ENCODE results near the gene FGFBP3.

Gene FGFBP3

GRCh38 chr10:91885362-91886079, 23.8 kb downstream of the FGFBP3 start:
- Histone ChIP-seq H3F3A (ENCODE audit: insufficient read depth, low read length) (no peaks in the 10 kb centered on the region), H3K27me3 (ENCODE audit: insufficient read depth, low read length) (no peaks in the 10 kb centered on the region), H3K9ac (ENCODE audit: low read length) (no peak overlapping the region), H4K20me1 (ENCODE audit: insufficient read depth, low read length) (no peaks in the 10 kb centered on the region), H3K4me2 (ENCODE audit: low read length) (no peak overlapping the region), H2AFZ (ENCODE audit: low read length) (no peak overlapping the region), H3K4me3 (ENCODE audit: low read depth, low read length, poor library complexity, severe bottlenecking) (no peak overlapping the region), H3K9me2 (ENCODE audit: low read depth, low read length) (no peaks in the 10 kb centered on the region), H3K79me2 (ENCODE audit: insufficient read depth, low read length) (no peaks in the 10 kb centered on the region), H3K9me3 (ENCODE audit: low read length) (no peaks in the 10 kb centered on the region), H3K36me3 (ENCODE audit: insufficient read depth, low read length) (no peaks in the 10 kb centered on the region; the same call in 1 of the 2 replicates), H3K27ac (ENCODE audit: low read depth, low read length, poor library complexity, severe bottlenecking) (no peak overlapping the region), H3K4me1 (ENCODE audit: insufficient read depth, low read length, severe bottlenecking) (no peaks in the 10 kb centered on the region)
- TF ChIP-seq CTCF (IDR thresholded peaks at IDR 0.05; ENCODE audit: low read length) (no peak), EZH2 (IDR thresholded peaks at IDR 0.05; ENCODE audit: borderline replicate concordance, low read length) (no peak)

- no peaks in the 10 kb centered on the region for H3K79me2 ChIP-seq (ENCODE audit: insufficient read depth, low read length)
- H3K4me1 ChIP-seq (ENCODE audit: insufficient read depth, low read length, severe bottlenecking) = no peaks in the 10 kb centered on the region
- no peaks in the 10 kb centered on the region; the same call in 1 of the 2 replicates for H3K36me3 ChIP-seq (ENCODE audit: insufficient read depth, low read length)
- H3K27me3 ChIP-seq (ENCODE audit: insufficient read depth, low read length) = no peaks in the 10 kb centered on the region
- no peak overlapping the region for H2AFZ ChIP-seq (ENCODE audit: low read length)
- H3F3A ChIP-seq (ENCODE audit: insufficient read depth, low read length) = no peaks in the 10 kb centered on the region
- H4K20me1 ChIP-seq (ENCODE audit: insufficient read depth, low read length) = no peaks in the 10 kb centered on the region
- no peak overlapping the region for H3K27ac ChIP-seq (ENCODE audit: low read depth, low read length, poor library complexity, severe bottlenecking)
- no peaks in the 10 kb centered on the region for H3K9me3 ChIP-seq (ENCODE audit: low read length)
- no peaks in the 10 kb centered on the region for H3K9me2 ChIP-seq (ENCODE audit: low read depth, low read length)
- TF ChIP-seq CTCF (IDR thresholded peaks at IDR 0.05; ENCODE audit: low read length) (no peak), EZH2 (IDR thresholded peaks at IDR 0.05; ENCODE audit: borderline replicate concordance, low read length) (no peak)
- H3K9ac ChIP-seq (ENCODE audit: low read length) = no peak overlapping the region
- no peak overlapping the region for H3K4me3 ChIP-seq (ENCODE audit: low read depth, low read length, poor library complexity, severe bottlenecking)
- H3K4me2 ChIP-seq (ENCODE audit: low read length) = no peak overlapping the region
Observed at GRCh38 chr10:91884536-91884935, 24.8 kb downstream of the FGFBP3 start.

- Histone ChIP-seq H3K9me3 (ENCODE audit: low read length) (no peaks in the 10 kb centered on the region), H3K27ac (ENCODE audit: low read depth, low read length, poor library complexity, severe bottlenecking) (no peak overlapping the region), H3F3A (ENCODE audit: insufficient read depth, low read length) (no peaks in the 10 kb centered on the region), H3K9ac (ENCODE audit: low read length) (no peak overlapping the region), H3K9me2 (ENCODE audit: low read depth, low read length) (no peaks in the 10 kb centered on the region), H2AFZ (ENCODE audit: low read length) (no peak overlapping the region), H3K36me3 (ENCODE audit: insufficient read depth, low read length) (no peaks in the 10 kb centered on the region; the same call in 1 of the 2 replicates), H3K27me3 (ENCODE audit: insufficient read depth, low read length) (no peaks in the 10 kb centered on the region), H3K4me3 (ENCODE audit: low read depth, low read length, poor library complexity, severe bottlenecking) (no peak overlapping the region), H3K79me2 (ENCODE audit: insufficient read depth, low read length) (no peaks in the 10 kb centered on the region), H3K4me1 (ENCODE audit: insufficient read depth, low read length, severe bottlenecking) (no peaks in the 10 kb centered on the region), H4K20me1 (ENCODE audit: insufficient read depth, low read length) (no peaks in the 10 kb centered on the region), H3K4me2 (ENCODE audit: low read length) (no peak overlapping the region)
- TF ChIP-seq EZH2 (IDR thresholded peaks at IDR 0.05; ENCODE audit: borderline replicate concordance, low read length) = no peak
- no peak for TF ChIP-seq CTCF (IDR thresholded peaks at IDR 0.05; ENCODE audit: low read length)
Observed at GRCh38 chr10:91883549-91884444, 25.5 kb downstream of the FGFBP3 start.

Measured in OCI-LY1 (cell line).